ENCODE measurements around the gene RGS10.

DNA sequence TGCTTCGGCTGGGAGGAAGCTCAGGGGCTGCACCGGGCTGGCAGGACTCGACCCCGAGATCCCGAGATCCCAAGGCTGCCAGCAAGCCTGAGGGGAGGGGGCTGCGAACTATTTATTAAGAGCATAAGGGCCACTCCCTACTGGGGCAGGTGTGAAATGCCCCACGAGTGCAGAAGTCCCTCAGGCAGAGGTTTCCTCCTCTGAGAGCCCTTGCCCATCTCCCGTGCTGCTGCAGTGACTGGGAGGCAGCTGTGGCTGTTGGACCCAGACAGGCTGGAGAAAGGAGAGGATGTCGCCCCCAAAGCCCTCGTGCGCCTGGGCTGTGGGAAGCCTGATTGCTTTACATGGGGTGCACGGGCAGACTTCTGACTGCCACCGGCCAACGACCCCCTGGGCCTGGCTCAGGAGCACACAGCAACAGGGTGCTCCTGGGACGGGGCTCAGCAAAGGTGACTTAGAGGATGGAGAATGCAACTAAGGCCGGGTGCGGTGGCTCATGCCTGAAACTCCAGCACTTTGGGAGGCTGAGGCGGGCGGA is 39.8 kb downstream of the RGS10 start:
- no peak for TF ChIP-seq RFX5 (IDR thresholded peaks at IDR 0.05; ENCODE audit: borderline replicate concordance, low read depth, low read length)
- TF ChIP-seq EZH2 (IDR thresholded peaks at IDR 0.05; ENCODE audit: low read depth, low read length, severe bottlenecking): no peak
- TF ChIP-seq CEBPB (IDR thresholded peaks at IDR 0.05; ENCODE audit: low read depth, low read length): no peak
- TF ChIP-seq CTCF (IDR thresholded peaks at IDR 0.05; ENCODE audit: control extremely low read depth in 1 of 3, insufficient read depth in 1 of 3, low read depth in 1 of 3, low read length in 3 of 3): no peak
- no peak for TF ChIP-seq TAF1 (IDR thresholded peaks at IDR 0.05; ENCODE audit: low read depth, low read length)
- no peak for TF ChIP-seq JUND (IDR thresholded peaks at IDR 0.05; ENCODE audit: low read length)
- no peak for TF ChIP-seq RAD21 (IDR thresholded peaks at IDR 0.05 in 1 of 2, conservative IDR thresholded peaks at IDR 0.05 in 1 of 2; ENCODE audit: low read depth in 2 of 2, low read length in 2 of 2)
- TF ChIP-seq CHD1 (IDR thresholded peaks at IDR 0.05; ENCODE audit: low read depth, low read length): no peak
- TF ChIP-seq SUZ12 (IDR thresholded peaks at IDR 0.05; ENCODE audit: low read length): no peak
- no peak for TF ChIP-seq JUN (IDR thresholded peaks at IDR 0.05; ENCODE audit: low read depth, low read length)
- TF ChIP-seq PHF8 (conservative IDR thresholded peaks at IDR 0.05; ENCODE audit: low read depth, low read length): no peak
- TF ChIP-seq YY1 (IDR thresholded peaks at IDR 0.05; ENCODE audit: low read depth, low read length): no peak
- no peak for TF ChIP-seq POLR2A (IDR thresholded peaks at IDR 0.05; ENCODE audit: control extremely low read depth in 1 of 2, low read depth in 2 of 2, low read length in 2 of 2)

Measured in H1 (cell line).